GM23248 (cell line): ENCODE results near the gene FIS1.

Source experiments
- EZH2 ChIP-seq: fragments of 200-600 bp; sonication (generic); IDR thresholded peaks from 2 replicates; pipeline ENCODE4 v1.6.1; 2018; ENCODE audit warnings: antibody characterized with exemption, mild to moderate bottlenecking; ENCODE audit not compliant: insufficient read depth, poor library complexity, severe bottlenecking
- EZH2phosphoT487 ChIP-seq: fragments of 200-600 bp; sonication (generic); IDR thresholded peaks from 2 replicates; pipeline ENCODE4 v1.6.1; 2018; ENCODE audit warnings: antibody characterized with exemption, moderate library complexity, mild to moderate bottlenecking, low read depth; ENCODE audit not compliant: insufficient read depth

DNA sequence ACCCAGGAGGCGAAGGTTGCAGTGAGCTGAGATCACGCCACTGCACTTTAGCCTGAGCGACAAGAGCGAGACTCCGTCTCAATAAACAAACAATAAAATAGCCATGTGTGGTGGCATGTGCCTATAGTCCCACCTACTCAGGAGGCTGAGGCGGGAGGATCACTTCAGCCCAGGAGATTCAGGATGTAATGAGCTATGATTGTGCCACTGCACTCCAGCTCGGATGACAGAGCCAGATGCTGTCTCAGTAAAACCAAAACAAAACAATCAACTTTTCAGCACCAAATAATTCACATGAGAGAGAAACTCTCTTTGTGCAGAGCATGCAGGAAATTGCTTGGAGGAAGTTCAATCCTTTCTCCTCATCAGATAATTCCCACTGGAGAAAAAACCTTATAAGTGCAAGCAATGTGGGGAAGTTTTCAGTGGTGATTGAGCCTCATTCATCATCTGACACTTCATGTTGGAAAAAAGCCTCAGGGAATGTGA is 13.4 kb upstream of the FIS1 start:
- no peak for TF ChIP-seq EZH2
- TF ChIP-seq EZH2phosphoT487, result no peak
